HCT116 (cell line): Measurements from ENCODE around the gene BRD7. TPM values are rescaled to one million over a fixed set of nuclear protein-coding genes. Genes with fewer than 3 reads are reported as not detected.

Experiments
- ATAC-seq: fragments of 200-7000 bp; cut with Tn5 transposase; 2 replicates; pipeline ENCODE4 v1.9.1; 2020; ENCODE audit warnings: mild to moderate bottlenecking, moderate library complexity
- BruUV-seq: library from RNA; stranded (reverse); fragments of 400-500 nt; replicated peaks from 2 replicates; lab custom pipeline; 2021; lab: Mats Ljungman, UMichigan
- CTCF ChIA-PET: fragments of 300-600 bp; sonication (Branson Sonifier 250); formaldehyde crosslinking; loops from one replicate; lab custom pipeline; 2021; ENCODE audit warnings: antibody characterized with exemption; lab: Charles Lee
- POLR2A ChIA-PET: fragments of 300-600, 350-600 bp; sonication (Branson Sonifier 250); formaldehyde crosslinking; loops from one replicate; lab custom pipeline; 2021; ENCODE audit warnings: antibody characterized with exemption; lab: Charles Lee
- RAD21 ChIA-PET, 2 experiments: fragments of 300-600 bp; sonication (Branson Sonifier 250); formaldehyde crosslinking; loops; one replicate each; lab custom pipeline; 2023; ENCODE audit warnings: low total read pairs in 2 of 2; ENCODE audit not compliant: uncharacterized antibody in 2 of 2, unreplicated experiment in 2 of 2, low non-redundant PET in 1 of 2; lab: Charles Lee
- DNase-seq: peaks from one replicate; pipeline ENCODE4 v3.0.0-alpha.2; 2010; ENCODE audit warnings: low read depth, low spot score
- H2AFZ ChIP-seq: fragments of 200-600 bp; shearing (Covaris generic), sonication (generic); 2 replicates; pipeline ENCODE4 v1.6.1; 2017; ENCODE audit warnings: low read depth, mixed run types, mixed read lengths, antibody characterized with exemption, low read length; ENCODE audit not compliant: poor library complexity, severe bottlenecking
- H3K27ac ChIP-seq: 2 replicates; pipeline ENCODE4 v1.5.1; 2012; ENCODE audit warnings: low read depth, low read length
- H3K27me3 ChIP-seq: fragments of 200-600 bp; sonication (generic); 2 replicates; pipeline ENCODE4 v1.6.1; 2016; ENCODE audit warnings: mixed run types, low read length, mixed read lengths; ENCODE audit not compliant: insufficient read depth
- H3K36me3 ChIP-seq, 2 experiments: fragments of 200-500 bp in 1 of 2; fragments of 200-600 bp in 1 of 2; sonication (Bioruptor generic) in 1 of 2; sonication (generic) in 1 of 2; 2 replicates each; pipeline versions ENCODE4 v1.5.1 to v1.6.1; 2014 to 2016; ENCODE audit warnings: low read length in 2 of 2, inconsistent platforms in 1 of 2, mixed read lengths in 1 of 2, mixed run types in 1 of 2; ENCODE audit not compliant: insufficient read depth in 2 of 2, control insufficient read depth in 1 of 2
- H3K4me1 ChIP-seq, 2 experiments: fragments of 200-600 bp in 1 of 2; sonication (generic) in 1 of 2; 2 replicates each; pipeline versions ENCODE4 v1.5.1 to v1.6.1; 2012 to 2017; ENCODE audit warnings: low read length in 2 of 2, inconsistent platforms in 1 of 2, mild to moderate bottlenecking in 1 of 2, mixed read lengths in 1 of 2, mixed run types in 1 of 2, moderate library complexity in 1 of 2; ENCODE audit not compliant: insufficient read depth in 2 of 2, control insufficient read depth in 1 of 2
- H3K4me2 ChIP-seq: fragments of 200-600 bp; sonication (generic); 2 replicates; pipeline ENCODE4 v1.6.1; 2017; ENCODE audit warnings: mixed run types, low read length, mixed read lengths
- H3K4me3 ChIP-seq, 2 experiments: fragments of 200-600 bp in 1 of 2; sonication (generic) in 1 of 2; replicated peaks in 1 of 2; 2 replicates each; pipeline ENCODE4 v1.5.1; 2011 to 2016; ENCODE audit warnings: low read length in 2 of 2, control low read depth in 1 of 2, low read depth in 1 of 2, mild to moderate bottlenecking in 1 of 2, mixed read lengths in 1 of 2, mixed run types in 1 of 2
- H3K79me2 ChIP-seq: fragments of 200-600 bp; sonication (generic); 2 replicates; pipeline ENCODE4 v1.6.1; 2017; ENCODE audit warnings: mild to moderate bottlenecking, mixed run types, low read length, moderate library complexity, mixed read lengths; ENCODE audit not compliant: insufficient read depth
- H3K9ac ChIP-seq: fragments of 200-600 bp; sonication (generic); 2 replicates; pipeline ENCODE4 v1.6.1; 2016; ENCODE audit warnings: low read length, mixed read lengths
- H3K9me2 ChIP-seq: fragments of 200-600 bp; sonication (generic), shearing (Covaris generic); 2 replicates; pipeline ENCODE4 v1.6.1; 2017; ENCODE audit warnings: mixed run types, mild to moderate bottlenecking, moderate library complexity; ENCODE audit not compliant: insufficient read depth
- H3K9me3 ChIP-seq, 2 experiments: fragments of 200-500 bp in 1 of 2; fragments of 200-600 bp in 1 of 2; sonication (Bioruptor generic) in 1 of 2; sonication (generic) in 1 of 2; 2 replicates each; pipeline ENCODE4 v1.6.1; 2014 to 2017; ENCODE audit warnings: low read length in 2 of 2, mixed read lengths in 2 of 2, inconsistent platforms in 1 of 2, low read depth in 1 of 2, mild to moderate bottlenecking in 1 of 2, mixed run types in 1 of 2, moderate library complexity in 1 of 2; ENCODE audit not compliant: control insufficient read depth in 1 of 2, insufficient read depth in 1 of 2
- H4K20me1 ChIP-seq: fragments of 200-600 bp; sonication (generic), shearing (Covaris generic); 2 replicates; pipeline ENCODE4 v1.6.1; 2017; ENCODE audit warnings: mixed run types, mild to moderate bottlenecking, moderate library complexity; ENCODE audit not compliant: insufficient read depth
- CBX3 ChIP-seq: IDR thresholded peaks from 2 replicates; pipeline ENCODE4 v1.6.1; 2012; ENCODE audit warnings: low read depth
- CEBPB ChIP-seq: IDR thresholded peaks from 2 replicates; pipeline ENCODE4 v1.6.1; 2012; ENCODE audit warnings: low read depth
- EZH2phosphoT487 ChIP-seq: fragments of 200-600 bp; IDR thresholded peaks from 2 replicates; pipeline ENCODE4 v1.6.1; 2018; ENCODE audit warnings: antibody characterized with exemption, borderline replicate concordance
- JUND ChIP-seq: IDR thresholded peaks from 2 replicates; pipeline ENCODE4 v1.6.1; 2012
- POLR2A ChIP-seq: IDR thresholded peaks from 2 replicates; pipeline ENCODE4 v1.7.0; 2011; ENCODE audit warnings: borderline replicate concordance; ENCODE audit not compliant: insufficient read depth, insufficient read length; ENCODE audit errors: extremely low read depth
- POLR2AphosphoS5 ChIP-seq: IDR thresholded peaks from 2 replicates; pipeline ENCODE4 v1.6.1; 2011; ENCODE audit warnings: mild to moderate bottlenecking, low read depth, low read length, moderate library complexity
- ZNF274 ChIP-seq: fragments of 200-500 bp; sonication (Bioruptor generic); IDR thresholded peaks from 2 replicates; pipeline ENCODE4 v1.6.1; 2014; ENCODE audit warnings: mild to moderate bottlenecking, low read depth, low read length, inconsistent platforms
- intact Hi-C: fragments of 100-400 bp; cut with micrococcal nuclease; formaldehyde crosslinking; loops from 2 replicates; pipeline ENCODE4 v1.10.0; 2022
- total RNA-seq: library from RNA; stranded (reverse); gene quantifications from one replicate; pipeline ENCODE4 v1.2.1, GENCODE V29; 2021; ENCODE audit not compliant: unreplicated experiment
- TF ChIP-seq, protein P1 (sequence below): IDR thresholded peaks from 2 replicates; pipeline ENCODE4 v1.6.1; 2012
- TF ChIP-seq, protein P2 (sequence below): IDR thresholded peaks from 2 replicates; pipeline ENCODE4 v1.6.1; 2011; ENCODE audit warnings: mild to moderate bottlenecking, low read length, moderate library complexity; ENCODE audit not compliant: insufficient replicate concordance; ENCODE audit errors: extremely low read depth

BRD7 gene
- total RNA-seq, 1 experiment from 2014 or later = 85.4 TPM

DNA sequence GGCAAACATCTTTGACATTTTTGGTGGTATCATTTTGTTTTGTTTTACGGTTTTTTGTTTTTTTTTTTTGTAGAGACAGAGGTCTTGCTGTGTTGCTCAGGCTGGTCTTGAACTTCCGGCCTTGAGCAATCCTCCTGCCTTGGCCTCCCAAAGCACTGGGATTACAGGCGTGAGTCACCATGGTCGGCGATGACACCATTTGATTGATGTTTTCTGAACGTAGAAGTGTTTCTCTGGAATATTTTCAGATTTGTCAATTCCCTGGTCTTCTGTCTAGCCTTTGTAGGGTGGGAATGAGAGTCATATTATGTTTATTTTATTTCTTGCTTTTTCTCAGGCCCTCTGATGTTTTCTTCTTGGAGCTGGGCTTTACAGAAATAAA lies 32.2 kb upstream of the BRD7 start:
- Histone ChIP-seq H3K79me2 (no peaks in the 10 kb centered on the region), H4K20me1 (no peaks in the 10 kb centered on the region), H3K4me3 (no peak overlapping the region), H3K9me2 (no peaks in the 10 kb centered on the region), H3K9ac (no peak overlapping the region), H3K27ac (no peak overlapping the region), H3K27me3 (no peaks in the 10 kb centered on the region), H2AFZ (no peak overlapping the region), H3K9me3 (no peaks in the 10 kb centered on the region), H3K36me3 (no peaks in the 10 kb centered on the region), H3K4me1 (peaks cover 12 to 22% of the 10 kb centered on the region in 2 experiments), H3K4me2 (no peak overlapping the region)
- BruUV-seq = no TSS peak
- ChIA-PET POLR2A (no interaction called here), RAD21 (no interaction called here), CTCF (no interaction called here)
- intact Hi-C loops = no loop called here
- TF ChIP-seq, protein P1, sequence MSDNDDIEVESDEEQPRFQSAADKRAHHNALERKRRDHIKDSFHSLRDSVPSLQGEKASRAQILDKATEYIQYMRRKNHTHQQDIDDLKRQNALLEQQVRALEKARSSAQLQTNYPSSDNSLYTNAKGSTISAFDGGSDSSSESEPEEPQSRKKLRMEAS = no peak
- TF ChIP-seq CEBPB = no peak
- TF ChIP-seq JUND = no peak
- no peak for TF ChIP-seq ZNF274
- no peak for TF ChIP-seq POLR2A
- no peak for TF ChIP-seq EZH2phosphoT487
- no peak for TF ChIP-seq CBX3
- TF ChIP-seq, protein P2, sequence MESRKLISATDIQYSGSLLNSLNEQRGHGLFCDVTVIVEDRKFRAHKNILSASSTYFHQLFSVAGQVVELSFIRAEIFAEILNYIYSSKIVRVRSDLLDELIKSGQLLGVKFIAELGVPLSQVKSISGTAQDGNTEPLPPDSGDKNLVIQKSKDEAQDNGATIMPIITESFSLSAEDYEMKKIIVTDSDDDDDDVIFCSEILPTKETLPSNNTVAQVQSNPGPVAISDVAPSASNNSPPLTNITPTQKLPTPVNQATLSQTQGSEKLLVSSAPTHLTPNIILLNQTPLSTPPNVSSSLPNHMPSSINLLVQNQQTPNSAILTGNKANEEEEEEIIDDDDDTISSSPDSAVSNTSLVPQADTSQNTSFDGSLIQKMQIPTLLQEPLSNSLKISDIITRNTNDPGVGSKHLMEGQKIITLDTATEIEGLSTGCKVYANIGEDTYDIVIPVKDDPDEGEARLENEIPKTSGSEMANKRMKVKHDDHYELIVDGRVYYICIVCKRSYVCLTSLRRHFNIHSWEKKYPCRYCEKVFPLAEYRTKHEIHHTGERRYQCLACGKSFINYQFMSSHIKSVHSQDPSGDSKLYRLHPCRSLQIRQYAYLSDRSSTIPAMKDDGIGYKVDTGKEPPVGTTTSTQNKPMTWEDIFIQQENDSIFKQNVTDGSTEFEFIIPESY = no peak
- TF ChIP-seq POLR2AphosphoS5 = no peak
- ATAC-seq (no peak), DNase-seq (no peak)
